Endodermal cell (in vitro differentiated cells): ENCODE results near the gene MORN1. TPM values are rescaled to one million over a fixed set of nuclear protein-coding genes. Genes with fewer than 3 reads are reported as not detected.

Source experiments
- DNase-seq: peaks from one replicate; pipeline ENCODE4 v3.0.0-alpha.2; 2017
- H3K27ac ChIP-seq: 2 replicates; pipeline ENCODE4 v1.5.1; 2013; ENCODE audit warnings: mild to moderate bottlenecking, low read depth, low read length, moderate library complexity
- H3K27me3 ChIP-seq: 2 replicates; pipeline ENCODE4 v1.6.1; 2013; ENCODE audit warnings: mild to moderate bottlenecking, low read length, moderate library complexity; ENCODE audit not compliant: insufficient read depth, control insufficient read depth, poor library complexity, severe bottlenecking
- H3K36me3 ChIP-seq: 2 replicates; pipeline ENCODE4 v1.7.0; 2013; ENCODE audit warnings: mild to moderate bottlenecking, low read length, moderate library complexity; ENCODE audit not compliant: control insufficient read depth, insufficient read depth
- H3K4me1 ChIP-seq: one replicate; pipeline ENCODE4 v1.7.0; 2013; ENCODE audit warnings: low read length; ENCODE audit not compliant: control insufficient read depth, insufficient read depth
- H3K4me3 ChIP-seq: 2 replicates; pipeline ENCODE4 v1.5.1; 2013; ENCODE audit warnings: mild to moderate bottlenecking, low read length, moderate library complexity
- H3K9ac ChIP-seq: 2 replicates; pipeline ENCODE4 v1.6.1; 2013; ENCODE audit warnings: mild to moderate bottlenecking, low read length, moderate library complexity; ENCODE audit not compliant: poor library complexity, severe bottlenecking; ENCODE audit errors: extremely low read depth
- H3K9me3 ChIP-seq: 2 replicates; pipeline ENCODE4 v1.6.1; 2013; ENCODE audit warnings: mild to moderate bottlenecking, low read length, moderate library complexity; ENCODE audit not compliant: control insufficient read depth
- H3K27ac Mint-ChIP-seq: 2 replicates; pipeline ENCODE4 v1.8.0; 2020; ENCODE audit warnings: mixed read lengths
- H3K27me3 Mint-ChIP-seq: 2 replicates; pipeline ENCODE4 v1.8.0; 2021; ENCODE audit warnings: mild to moderate bottlenecking, mixed read lengths; ENCODE audit not compliant: insufficient read depth
- H3K36me3 Mint-ChIP-seq: 2 replicates; pipeline ENCODE4 v1.8.0; 2020; ENCODE audit warnings: low read depth, mixed read lengths
- H3K4me1 Mint-ChIP-seq: 2 replicates; pipeline ENCODE4 v1.8.0; 2020; ENCODE audit warnings: mixed read lengths
- H3K4me3 Mint-ChIP-seq: 2 replicates; pipeline ENCODE4 v1.8.0; 2020; ENCODE audit warnings: mild to moderate bottlenecking, moderate library complexity, mixed read lengths
- H3K9me3 Mint-ChIP-seq: 2 replicates; pipeline ENCODE4 v1.8.0; 2020; ENCODE audit warnings: mild to moderate bottlenecking, mixed read lengths
- CTCF ChIP-seq: fragments of 200-600 bp; sonication (generic); conservative IDR thresholded peaks from 2 replicates; pipeline ENCODE4 v1.5.0; 2021; ENCODE audit warnings: antibody characterized with exemption, mild to moderate bottlenecking
- WGBS, 2 experiments: methylation state at CpG; one replicate each; pipeline versions ENCODE4 v1.1.5 to v1.1.7; 2013; ENCODE audit warnings: missing lambda C conversion rate in 2 of 2, mixed read lengths in 1 of 2; ENCODE audit not compliant: insufficient coverage in 1 of 2, insufficient read length in 1 of 2; 5-methylcytosine and 5-hydroxymethylcytosine counted together
- total RNA-seq, 2 donors: library from RNA; stranded (reverse); fragmentation: NEBNext Ultra II Directional in 1 of 2; extraction: Animal tissue kit (Norgen Biotek cat#: 25700) in 1 of 2; gene quantifications; 2 replicates in 1 of 2; 3 replicates in 1 of 2; pipeline ENCODE4 v1.2.1, GENCODE V29; 2021

The MORN1 gene
- total RNA-seq, 2 donors from 2014 or later: 21.3 to 24.9 TPM

- H3K36me3 ChIP-seq: peaks cover 24% of the 10 kb centered on the region
- Mint-ChIP-seq H3K27me3 (no peaks in the 10 kb centered on the region), H3K27ac (no peak overlapping the region), H3K4me1 (no peaks in the 10 kb centered on the region), H3K9me3 (no peaks in the 10 kb centered on the region), H3K4me3 (no peak overlapping the region), H3K36me3 (peaks cover 3% of the 10 kb centered on the region)
- no peak overlapping the region for H3K9ac ChIP-seq
- H3K9me3 ChIP-seq: no peaks in the 10 kb centered on the region
- H3K27ac ChIP-seq: no peak overlapping the region
- TF ChIP-seq CTCF: no peak
- DNase-seq: no peak
- H3K4me1 ChIP-seq: no peaks in the 10 kb centered on the region
- WGBS, 2 experiments: 94 to 96% methylated on average over 21 to 30 of the region's 30 CpGs
- H3K27me3 ChIP-seq: no peaks in the 10 kb centered on the region
- H3K4me3 ChIP-seq: no peak overlapping the region
These were observed 4.4 kb downstream of the MORN1 start for GRCh38 chr1:2386636-2387611.

GRCh38 chr1:2385606-2386280, 5.6 kb downstream of the MORN1 start:
- Histone ChIP-seq H3K36me3 (peaks cover 24% of the 10 kb centered on the region), H3K27me3 (no peaks in the 10 kb centered on the region), H3K9me3 (no peaks in the 10 kb centered on the region), H3K27ac (no peak overlapping the region), H3K4me1 (no peaks in the 10 kb centered on the region), H3K4me3 (no peak overlapping the region), H3K9ac (no peak overlapping the region)
- WGBS, 2 experiments: 94 to 97% methylated on average over 12 to 19 of the region's 19 CpGs
- DNase-seq: no peak
- TF ChIP-seq CTCF: no peak
- H3K4me3 Mint-ChIP-seq: no peak overlapping the region
- peaks cover 3% of the 10 kb centered on the region for H3K36me3 Mint-ChIP-seq
- no peaks in the 10 kb centered on the region for H3K27me3 Mint-ChIP-seq
- no peaks in the 10 kb centered on the region for H3K4me1 Mint-ChIP-seq
- no peaks in the 10 kb centered on the region for H3K9me3 Mint-ChIP-seq
- H3K27ac Mint-ChIP-seq: no peak overlapping the region

- WGBS, 2 experiments: 93 to 95% methylated on average over 13 to 41 of the region's 41 CpGs
- H3K4me1 Mint-ChIP-seq: no peaks in the 10 kb centered on the region
These were observed 6.3 kb downstream of the MORN1 start for GRCh38 chr1:2384941-2385481.

More at GRCh38 chr1:2384941-2385481, 6.3 kb downstream of the MORN1 start:
- no peaks in the 10 kb centered on the region for H3K27me3 ChIP-seq
- no peak overlapping the region for H3K4me3 Mint-ChIP-seq
- no peaks in the 10 kb centered on the region for H3K9me3 Mint-ChIP-seq
- no peak for DNase-seq
- H3K36me3 ChIP-seq: peaks cover 24% of the 10 kb centered on the region
- H3K9ac ChIP-seq: no peak overlapping the region
- no peak overlapping the region for H3K4me3 ChIP-seq
- no peaks in the 10 kb centered on the region for H3K9me3 ChIP-seq
- peaks cover 3% of the 10 kb centered on the region for H3K36me3 Mint-ChIP-seq
- no peak overlapping the region for H3K27ac Mint-ChIP-seq
- H3K4me1 ChIP-seq: no peaks in the 10 kb centered on the region
- H3K27me3 Mint-ChIP-seq: no peaks in the 10 kb centered on the region
- H3K27ac ChIP-seq: no peak overlapping the region
- TF ChIP-seq CTCF: no peak
